A549 (cell line): ENCODE results near the gene ATG16L1.

ENCODE experiments used
- CBX2 ChIP-seq: fragments of 200-600 bp; sonication (generic); IDR thresholded peaks from 2 replicates; pipeline ENCODE4 v1.6.1; 2016; ENCODE audit warnings: low read depth, mild to moderate bottlenecking, borderline replicate concordance
- CEBPB ChIP-seq, 2 experiments: fragments of >200 bp in 1 of 2; sonication (Bioruptor Twin) in 1 of 2; formaldehyde crosslinking in 1 of 2; IDR thresholded peaks; 2 replicates each; pipeline ENCODE4 v1.6.1; 2012 to 2016
- EHMT2 ChIP-seq: fragments of 200-600 bp; sonication (generic); IDR thresholded peaks from 2 replicates; pipeline ENCODE4 v1.6.1; 2016; ENCODE audit warnings: antibody characterized with exemption, low read depth, mild to moderate bottlenecking, moderate library complexity
- MYC ChIP-seq: IDR thresholded peaks from 2 replicates; pipeline ENCODE4 v1.6.1; 2012; ENCODE audit warnings: mild to moderate bottlenecking, inconsistent platforms, low read length, improper control_type of control experiment, borderline replicate concordance
- POLR2A ChIP-seq: IDR thresholded peaks from 2 replicates; pipeline ENCODE4 v1.6.1; 2012; ENCODE audit warnings: mild to moderate bottlenecking, low read length
- RNF2 ChIP-seq: fragments of 200-600 bp; sonication (generic); IDR thresholded peaks from 2 replicates; pipeline ENCODE4 v1.6.1; 2016; ENCODE audit warnings: low read depth, mild to moderate bottlenecking, antibody characterized with exemption, moderate library complexity, borderline replicate concordance
- SMC3 ChIP-seq: fragments of >200 bp; sonication (Bioruptor Twin); formaldehyde crosslinking; IDR thresholded peaks from 3 replicates; pipeline ENCODE4 v1.6.1; 2018; ENCODE audit warnings: inconsistent platforms
- ZFP36 ChIP-seq: fragments of 450-650 bp; IDR thresholded peaks from 2 replicates; pipeline ENCODE4 v1.6.1; 2014; ENCODE audit warnings: borderline replicate concordance; ENCODE audit not compliant: partially characterized antibody
- TF ChIP-seq, protein P1 (sequence below): fragments of >200 bp; sonication (Bioruptor Twin); formaldehyde crosslinking; IDR thresholded peaks from 3 replicates; pipeline ENCODE4 v1.5.1; 2016
- TF ChIP-seq, protein P2 (sequence below): fragments of 450-650 bp; IDR thresholded peaks from 2 replicates; pipeline ENCODE4 v1.6.1; 2014; ENCODE audit warnings: antibody characterized with exemption

DNA sequence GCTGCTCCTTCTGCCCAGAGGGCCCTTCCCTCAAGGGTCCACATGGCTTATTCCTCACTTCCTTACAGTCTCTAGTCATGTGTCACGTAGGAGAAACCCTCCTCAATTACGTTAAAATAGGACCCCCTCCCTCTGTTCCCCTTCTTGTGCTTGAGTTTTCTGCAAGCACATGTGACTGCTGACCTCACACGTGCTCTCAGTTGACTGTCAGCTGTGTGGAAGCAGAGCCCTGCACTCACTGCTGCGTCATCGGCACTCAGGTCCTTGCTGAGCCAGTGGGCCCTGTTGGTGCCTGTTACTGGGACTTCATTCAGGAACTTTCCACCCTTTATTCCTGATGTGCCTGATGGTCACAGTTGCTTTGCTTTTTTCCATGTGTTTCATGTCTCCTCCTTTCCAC, 11.1 kb downstream of the ATG16L1 start:
- TF ChIP-seq, protein P1, sequence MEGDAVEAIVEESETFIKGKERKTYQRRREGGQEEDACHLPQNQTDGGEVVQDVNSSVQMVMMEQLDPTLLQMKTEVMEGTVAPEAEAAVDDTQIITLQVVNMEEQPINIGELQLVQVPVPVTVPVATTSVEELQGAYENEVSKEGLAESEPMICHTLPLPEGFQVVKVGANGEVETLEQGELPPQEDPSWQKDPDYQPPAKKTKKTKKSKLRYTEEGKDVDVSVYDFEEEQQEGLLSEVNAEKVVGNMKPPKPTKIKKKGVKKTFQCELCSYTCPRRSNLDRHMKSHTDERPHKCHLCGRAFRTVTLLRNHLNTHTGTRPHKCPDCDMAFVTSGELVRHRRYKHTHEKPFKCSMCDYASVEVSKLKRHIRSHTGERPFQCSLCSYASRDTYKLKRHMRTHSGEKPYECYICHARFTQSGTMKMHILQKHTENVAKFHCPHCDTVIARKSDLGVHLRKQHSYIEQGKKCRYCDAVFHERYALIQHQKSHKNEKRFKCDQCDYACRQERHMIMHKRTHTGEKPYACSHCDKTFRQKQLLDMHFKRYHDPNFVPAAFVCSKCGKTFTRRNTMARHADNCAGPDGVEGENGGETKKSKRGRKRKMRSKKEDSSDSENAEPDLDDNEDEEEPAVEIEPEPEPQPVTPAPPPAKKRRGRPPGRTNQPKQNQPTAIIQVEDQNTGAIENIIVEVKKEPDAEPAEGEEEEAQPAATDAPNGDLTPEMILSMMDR: no peak
- TF ChIP-seq POLR2A: no peak
- TF ChIP-seq SMC3: no peak
- TF ChIP-seq EHMT2: no peak
- TF ChIP-seq, protein P2, sequence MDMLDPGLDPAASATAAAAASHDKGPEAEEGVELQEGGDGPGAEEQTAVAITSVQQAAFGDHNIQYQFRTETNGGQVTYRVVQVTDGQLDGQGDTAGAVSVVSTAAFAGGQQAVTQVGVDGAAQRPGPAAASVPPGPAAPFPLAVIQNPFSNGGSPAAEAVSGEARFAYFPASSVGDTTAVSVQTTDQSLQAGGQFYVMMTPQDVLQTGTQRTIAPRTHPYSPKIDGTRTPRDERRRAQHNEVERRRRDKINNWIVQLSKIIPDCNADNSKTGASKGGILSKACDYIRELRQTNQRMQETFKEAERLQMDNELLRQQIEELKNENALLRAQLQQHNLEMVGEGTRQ: no peak
- TF ChIP-seq ZFP36: no peak
- no peak for TF ChIP-seq MYC
- no peak for TF ChIP-seq RNF2
- TF ChIP-seq CBX2: no peak
- TF ChIP-seq CEBPB (IDR thresholded peaks at IDR 0.05): no peak
